ENCODE measurements around the gene ST8SIA5.

ST8SIA5 gene

GRCh38 chr18:46676182-46676835, 80.5 kb downstream of the ST8SIA5 start:
- ChIA-PET CTCF (interaction anchor here (1.1 to 1.2 kb wide), 3 partner anchors 9 to 241 kb away, joined by 3 to 4 read pairs (median 3); partner anchors contain the start of genes KATNAL2 and PIAS2), POLR2A (no interaction called here)
- TF ChIP-seq CTCF (IDR thresholded peaks at IDR 0.05; ENCODE audit: control extremely low read depth, extremely low read depth, low read depth, missing control alignments) = no peak
- no peak for DNase-seq (ENCODE audit: extremely low spot score)

- DNase-seq (ENCODE audit: extremely low spot score) = no peak
- TF ChIP-seq CTCF (IDR thresholded peaks at IDR 0.05; ENCODE audit: control extremely low read depth, extremely low read depth, low read depth, missing control alignments) = no peak
- POLR2A ChIA-PET = no interaction called here
- CTCF ChIA-PET = interaction anchor here (1.1 to 1.6 kb wide), 4 partner anchors 14 to 242 kb away, joined by 3 to 4 read pairs (median 3); partner anchors contain the start of genes KATNAL2 and PIAS2
Measured at GRCh38 chr18:46675112-46675511, 81.7 kb downstream of the ST8SIA5 start.

- no peak for TF ChIP-seq CTCF (IDR thresholded peaks at IDR 0.05; ENCODE audit: control extremely low read depth, extremely low read depth, low read depth, missing control alignments)
- ChIA-PET POLR2A (no interaction called here), CTCF (interaction anchor here (0.6 to 4.4 kb wide), 3 partner anchors 11 to 392 kb away, joined by 3 to 33 read pairs (median 10); partner anchors contain the start of gene LOXHD1)
- DNase-seq (ENCODE audit: extremely low spot score) = no peak
Measured at GRCh38 chr18:46672062-46672970, 84.5 kb downstream of the ST8SIA5 start.

GRCh38 chr18:46668694-46669093, 88.2 kb downstream of the ST8SIA5 start:
- TF ChIP-seq CTCF (IDR thresholded peaks at IDR 0.05; ENCODE audit: control extremely low read depth, extremely low read depth, low read depth, missing control alignments) = no peak
- DNase-seq (ENCODE audit: extremely low spot score) = no peak
- ChIA-PET POLR2A (no interaction called here), CTCF (interaction anchor here (1.6 to 4.4 kb wide), 2 partner anchors 11 to 113 kb away, joined by 3 to 33 read pairs; partner anchors contain the start of gene LOXHD1)

GRCh38 chr18:46668135-46668534, 88.7 kb downstream of the ST8SIA5 start:
- CTCF ChIA-PET = interaction anchor here (3.6 to 4.4 kb wide), 2 partner anchors 11 to 12 kb away, joined by 18 to 33 read pairs; partner anchors contain the start of gene LOXHD1
- TF ChIP-seq CTCF (IDR thresholded peaks at IDR 0.05; ENCODE audit: control extremely low read depth, extremely low read depth, low read depth, missing control alignments) = no peak
- no peak for DNase-seq (ENCODE audit: extremely low spot score)
- POLR2A ChIA-PET = no interaction called here

GRCh38 chr18:46663539-46663938, 93.3 kb downstream of the ST8SIA5 start:
- CTCF ChIA-PET = interaction anchor here (11.8 kb wide), 1 partner anchor 515 kb away, joined by 148 read pairs; no protein-coding TSS in a partner anchor
- POLR2A ChIA-PET = no interaction called here
- no peak for TF ChIP-seq CTCF (IDR thresholded peaks at IDR 0.05; ENCODE audit: control extremely low read depth, extremely low read depth, low read depth, missing control alignments)
- DNase-seq (ENCODE audit: extremely low spot score) = no peak

Measured in GM10248 (cell line).